KMS-11 (cell line): ENCODE data around the gene IFT22.
"Not testable (repeated sequence)": the region's sequence is repeated elsewhere in the genome, so short reads cannot be mapped to it uniquely, and the experiment has no call there.

Experiments used
- H2AFZ ChIP-seq: fragments of 200-600 bp; sonication (generic); 2 replicates; pipeline ENCODE4 v1.6.1; 2016; ENCODE audit warnings: antibody characterized with exemption, mixed run types, low read depth
- H3K27ac ChIP-seq: fragments of 200-600 bp; sonication (generic); 2 replicates; pipeline ENCODE4 v1.6.1; 2016; ENCODE audit warnings: mild to moderate bottlenecking, mixed run types
- H3K27me3 ChIP-seq: fragments of 200-600 bp; sonication (generic); 2 replicates; pipeline ENCODE4 v1.6.1; 2017; ENCODE audit warnings: mild to moderate bottlenecking, low read depth, mixed run types, moderate library complexity; ENCODE audit not compliant: insufficient read depth
- H3K36me3 ChIP-seq: fragments of 200-600 bp; sonication (generic); 2 replicates; pipeline ENCODE4 v1.6.1; 2017; ENCODE audit warnings: mild to moderate bottlenecking, mixed run types; ENCODE audit not compliant: insufficient read depth
- H3K4me1 ChIP-seq: fragments of 200-600 bp; sonication (generic); 2 replicates; pipeline ENCODE4 v1.6.1; 2016; ENCODE audit warnings: mild to moderate bottlenecking, low read depth, mixed run types; ENCODE audit not compliant: poor library complexity, severe bottlenecking
- H3K4me2 ChIP-seq: fragments of 200-600 bp; sonication (generic); 2 replicates; pipeline ENCODE4 v1.7.0; 2016; ENCODE audit warnings: mild to moderate bottlenecking, mixed run types
- H3K4me3 ChIP-seq: fragments of 200-600 bp; sonication (generic); IDR thresholded peaks from 2 replicates; pipeline ENCODE4 v1.6.1; 2017; ENCODE audit warnings: low read depth, low read length, mixed read lengths; ENCODE audit not compliant: insufficient read depth
- H3K79me2 ChIP-seq: fragments of 200-600 bp; sonication (generic); 2 replicates; pipeline ENCODE4 v1.6.1; 2016; ENCODE audit warnings: low read depth, mixed run types; ENCODE audit not compliant: insufficient read depth
- H3K9ac ChIP-seq: fragments of 200-600 bp; sonication (generic); 2 replicates; pipeline ENCODE4 v1.6.1; 2016; ENCODE audit warnings: mild to moderate bottlenecking, mixed run types
- H4K20me1 ChIP-seq: fragments of 200-600 bp; sonication (generic); 2 replicates; pipeline ENCODE4 v1.6.1; 2016; ENCODE audit warnings: mild to moderate bottlenecking, mixed run types; ENCODE audit not compliant: insufficient read depth
- TF ChIP-seq, protein P1 (sequence below): fragments of 200-600 bp; sonication (generic); conservative IDR thresholded peaks from 2 replicates; pipeline ENCODE4 v1.6.1; 2017; ENCODE audit warnings: low read depth, mild to moderate bottlenecking, antibody characterized with exemption, low read length, moderate library complexity, mixed read lengths

The IFT22 gene

DNA sequence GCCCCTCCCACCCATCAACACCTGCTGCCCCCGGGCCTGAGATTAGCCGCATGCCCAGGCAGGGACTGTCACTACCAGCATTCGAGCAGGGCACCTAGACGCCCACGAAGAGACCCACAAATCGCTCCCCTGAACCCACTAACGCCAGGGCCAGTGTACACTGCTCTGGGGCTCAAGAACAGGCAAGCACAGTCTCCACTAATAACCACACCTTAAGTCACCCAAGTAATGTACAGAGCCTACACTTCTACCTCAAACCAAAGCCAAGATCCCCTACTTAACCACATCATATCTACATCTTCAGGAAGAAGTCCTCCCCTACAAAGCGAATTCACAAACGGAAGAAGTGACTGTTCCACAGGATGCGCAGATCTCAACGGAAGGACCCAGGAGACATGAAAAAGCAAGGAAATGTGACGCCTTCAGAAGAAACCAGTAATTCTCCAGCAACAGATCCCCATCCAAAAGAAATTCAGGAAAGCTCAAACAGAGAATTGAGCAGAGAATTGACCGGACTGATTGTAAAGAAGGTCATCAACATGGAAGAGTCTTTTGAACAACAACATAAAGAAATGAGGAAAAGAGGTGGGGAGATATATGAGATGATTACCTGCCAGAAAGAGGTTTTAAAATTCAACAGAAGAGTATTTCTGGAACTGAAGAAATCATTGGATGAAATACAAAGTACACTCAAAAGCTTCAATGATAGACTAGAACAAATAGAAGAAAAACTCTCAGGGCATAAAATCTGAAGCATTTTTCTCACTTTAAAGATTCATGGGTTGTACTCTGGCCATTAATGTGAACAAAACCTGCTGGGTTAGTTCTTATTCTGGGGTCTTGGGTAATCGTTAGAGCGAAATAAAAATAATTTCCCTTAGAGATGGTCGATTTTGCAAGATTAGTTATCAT lies 20.9 kb downstream of the IFT22 start:
- H3K27ac ChIP-seq: no peak overlapping the region
- no peak overlapping the region for H3K9ac ChIP-seq
- H3K36me3 ChIP-seq: no peaks in the 10 kb centered on the region
- peaks cover 52% of the 10 kb centered on the region for H3K27me3 ChIP-seq
- H4K20me1 ChIP-seq: no peaks in the 10 kb centered on the region
- H3K4me1 ChIP-seq: no peaks in the 10 kb centered on the region
- H2AFZ ChIP-seq: no peak overlapping the region
- no peak overlapping the region for H3K4me3 ChIP-seq
- TF ChIP-seq, protein P1, sequence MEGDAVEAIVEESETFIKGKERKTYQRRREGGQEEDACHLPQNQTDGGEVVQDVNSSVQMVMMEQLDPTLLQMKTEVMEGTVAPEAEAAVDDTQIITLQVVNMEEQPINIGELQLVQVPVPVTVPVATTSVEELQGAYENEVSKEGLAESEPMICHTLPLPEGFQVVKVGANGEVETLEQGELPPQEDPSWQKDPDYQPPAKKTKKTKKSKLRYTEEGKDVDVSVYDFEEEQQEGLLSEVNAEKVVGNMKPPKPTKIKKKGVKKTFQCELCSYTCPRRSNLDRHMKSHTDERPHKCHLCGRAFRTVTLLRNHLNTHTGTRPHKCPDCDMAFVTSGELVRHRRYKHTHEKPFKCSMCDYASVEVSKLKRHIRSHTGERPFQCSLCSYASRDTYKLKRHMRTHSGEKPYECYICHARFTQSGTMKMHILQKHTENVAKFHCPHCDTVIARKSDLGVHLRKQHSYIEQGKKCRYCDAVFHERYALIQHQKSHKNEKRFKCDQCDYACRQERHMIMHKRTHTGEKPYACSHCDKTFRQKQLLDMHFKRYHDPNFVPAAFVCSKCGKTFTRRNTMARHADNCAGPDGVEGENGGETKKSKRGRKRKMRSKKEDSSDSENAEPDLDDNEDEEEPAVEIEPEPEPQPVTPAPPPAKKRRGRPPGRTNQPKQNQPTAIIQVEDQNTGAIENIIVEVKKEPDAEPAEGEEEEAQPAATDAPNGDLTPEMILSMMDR: no peak
- H3K79me2 ChIP-seq: no peaks in the 10 kb centered on the region
- no peak overlapping the region for H3K4me2 ChIP-seq

DNA sequence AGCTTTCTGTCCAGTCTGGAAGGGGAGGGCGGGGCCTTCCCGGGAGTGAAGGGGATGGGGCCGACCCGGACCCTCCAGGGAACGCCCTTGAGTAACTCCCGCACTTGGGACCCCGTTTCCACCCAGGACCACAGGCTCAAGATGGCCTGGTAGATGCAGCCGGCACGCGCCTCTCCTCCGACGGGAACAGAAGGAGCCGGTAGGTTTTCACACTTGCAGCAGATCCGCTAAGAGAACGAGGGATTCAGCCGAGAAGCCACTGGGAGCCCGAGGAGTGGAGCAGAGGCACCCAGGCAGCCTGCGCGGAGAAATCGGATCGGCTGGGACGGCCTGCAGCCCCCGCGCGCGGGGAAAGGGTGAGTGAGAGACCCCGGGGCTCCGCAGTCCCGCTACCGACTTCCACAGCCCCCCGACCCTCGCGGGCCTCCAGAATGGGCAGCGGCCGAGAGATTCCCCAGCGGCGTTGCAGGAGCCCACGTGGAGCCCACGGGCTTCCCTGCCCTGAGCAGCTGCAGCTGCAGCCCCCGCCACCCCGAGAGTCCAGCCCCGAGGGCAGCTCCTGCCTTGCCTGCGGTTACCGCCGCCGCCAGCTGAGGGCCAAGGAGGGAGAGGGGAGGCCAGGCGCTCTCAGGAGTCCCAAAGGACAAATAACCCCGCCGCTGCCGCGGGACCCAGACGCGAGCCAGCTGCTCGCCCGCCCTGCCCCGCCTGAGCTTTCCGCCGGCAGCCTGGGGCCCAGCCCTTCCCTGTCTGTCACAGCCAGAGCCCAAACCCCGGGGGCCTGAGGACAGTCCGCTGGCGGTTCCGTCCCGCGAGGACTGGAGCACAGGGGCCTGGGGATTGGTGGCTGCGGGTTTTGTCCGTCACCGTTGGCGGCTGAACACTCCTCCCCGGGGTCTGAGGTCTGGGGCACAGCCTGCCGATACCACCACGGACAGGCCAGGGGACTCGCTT lies 21.8 kb downstream of the IFT22 start:
- no peak overlapping the region for H3K9ac ChIP-seq
- no peak overlapping the region for H3K4me3 ChIP-seq
- no peaks in the 10 kb centered on the region for H4K20me1 ChIP-seq
- H3K36me3 ChIP-seq: no peaks in the 10 kb centered on the region
- peaks cover 57% of the 10 kb centered on the region for H3K27me3 ChIP-seq
- H3K4me1 ChIP-seq: no peaks in the 10 kb centered on the region
- no peak overlapping the region for H3K4me2 ChIP-seq
- TF ChIP-seq, protein P1: no peak
- H3K27ac ChIP-seq: no peak overlapping the region
- no peak overlapping the region for H2AFZ ChIP-seq
- H3K79me2 ChIP-seq: no peaks in the 10 kb centered on the region

DNA sequence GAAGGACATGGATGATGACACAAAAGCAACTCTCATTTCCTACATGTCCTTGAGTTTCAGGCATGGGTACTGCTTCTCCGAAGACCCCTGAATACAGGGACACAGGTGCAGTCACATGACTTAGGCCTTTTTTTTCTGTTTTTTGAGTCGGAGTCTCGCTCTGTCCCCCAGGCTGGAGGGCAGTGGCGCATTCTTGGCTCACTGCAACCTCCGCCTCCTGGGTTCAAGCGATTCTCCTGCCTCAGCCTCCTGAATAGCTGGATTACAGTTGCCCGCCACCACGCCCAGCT lies 26.8 kb downstream of the IFT22 start:
- no peak overlapping the region for H2AFZ ChIP-seq
- H3K36me3 ChIP-seq: no peaks in the 10 kb centered on the region
- no peak overlapping the region for H3K4me3 ChIP-seq
- H3K9ac ChIP-seq: no peak overlapping the region
- no peaks in the 10 kb centered on the region for H3K4me1 ChIP-seq
- H3K79me2 ChIP-seq: no peaks in the 10 kb centered on the region
- no peaks in the 10 kb centered on the region for H4K20me1 ChIP-seq
- H3K4me2 ChIP-seq: no peak overlapping the region
- TF ChIP-seq, protein P1: no peak
- peaks cover 81% of the 10 kb centered on the region for H3K27me3 ChIP-seq
- no peak overlapping the region for H3K27ac ChIP-seq

DNA sequence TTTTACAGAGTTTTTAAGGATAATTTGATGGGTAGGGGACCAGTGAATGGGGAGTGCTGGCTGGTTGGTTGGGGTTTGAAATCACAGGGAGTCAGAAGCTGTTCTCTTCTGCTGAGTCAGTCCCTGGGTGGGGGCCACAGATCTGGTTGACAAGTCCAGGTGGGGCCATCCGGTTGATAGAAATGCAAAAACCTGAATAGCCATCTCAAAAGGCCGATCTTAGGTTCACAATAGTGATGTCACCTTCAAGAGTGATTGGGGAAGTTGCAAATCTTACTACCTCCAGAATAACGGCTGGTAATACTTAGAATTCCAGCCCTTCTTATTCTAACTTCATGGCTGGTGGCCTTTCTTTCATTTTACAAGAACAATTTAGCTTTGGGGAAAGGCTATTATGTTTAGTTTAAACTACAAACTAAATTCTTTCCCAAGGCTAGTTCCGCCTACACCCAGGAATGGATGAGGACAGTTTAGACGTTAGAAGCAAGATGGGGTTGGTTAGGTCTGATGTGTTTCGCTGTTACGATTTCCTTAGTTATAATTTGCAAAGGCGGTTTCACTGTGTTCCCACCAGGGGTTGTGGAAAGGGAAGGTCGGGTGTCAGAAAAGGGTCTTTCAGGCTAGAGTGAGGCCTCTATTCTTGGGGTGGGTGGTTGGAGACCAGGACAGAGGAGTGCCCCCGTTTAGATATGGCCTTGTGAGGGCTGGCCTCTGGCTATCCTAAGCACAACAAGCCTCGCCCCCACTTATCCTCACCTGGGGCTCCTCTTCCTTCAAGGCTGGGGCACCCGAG lies 27.4 kb downstream of the IFT22 start:
- no peaks in the 10 kb centered on the region for H3K4me1 ChIP-seq
- H4K20me1 ChIP-seq: no peaks in the 10 kb centered on the region
- no peak overlapping the region for H3K4me2 ChIP-seq
- H2AFZ ChIP-seq: no peak overlapping the region
- H3K9ac ChIP-seq: no peak overlapping the region
- H3K27ac ChIP-seq: no peak overlapping the region
- H3K79me2 ChIP-seq: no peaks in the 10 kb centered on the region
- H3K4me3 ChIP-seq: no peak overlapping the region
- no peaks in the 10 kb centered on the region for H3K36me3 ChIP-seq
- peaks cover 77% of the 10 kb centered on the region for H3K27me3 ChIP-seq
- TF ChIP-seq, protein P1: no peak

DNA sequence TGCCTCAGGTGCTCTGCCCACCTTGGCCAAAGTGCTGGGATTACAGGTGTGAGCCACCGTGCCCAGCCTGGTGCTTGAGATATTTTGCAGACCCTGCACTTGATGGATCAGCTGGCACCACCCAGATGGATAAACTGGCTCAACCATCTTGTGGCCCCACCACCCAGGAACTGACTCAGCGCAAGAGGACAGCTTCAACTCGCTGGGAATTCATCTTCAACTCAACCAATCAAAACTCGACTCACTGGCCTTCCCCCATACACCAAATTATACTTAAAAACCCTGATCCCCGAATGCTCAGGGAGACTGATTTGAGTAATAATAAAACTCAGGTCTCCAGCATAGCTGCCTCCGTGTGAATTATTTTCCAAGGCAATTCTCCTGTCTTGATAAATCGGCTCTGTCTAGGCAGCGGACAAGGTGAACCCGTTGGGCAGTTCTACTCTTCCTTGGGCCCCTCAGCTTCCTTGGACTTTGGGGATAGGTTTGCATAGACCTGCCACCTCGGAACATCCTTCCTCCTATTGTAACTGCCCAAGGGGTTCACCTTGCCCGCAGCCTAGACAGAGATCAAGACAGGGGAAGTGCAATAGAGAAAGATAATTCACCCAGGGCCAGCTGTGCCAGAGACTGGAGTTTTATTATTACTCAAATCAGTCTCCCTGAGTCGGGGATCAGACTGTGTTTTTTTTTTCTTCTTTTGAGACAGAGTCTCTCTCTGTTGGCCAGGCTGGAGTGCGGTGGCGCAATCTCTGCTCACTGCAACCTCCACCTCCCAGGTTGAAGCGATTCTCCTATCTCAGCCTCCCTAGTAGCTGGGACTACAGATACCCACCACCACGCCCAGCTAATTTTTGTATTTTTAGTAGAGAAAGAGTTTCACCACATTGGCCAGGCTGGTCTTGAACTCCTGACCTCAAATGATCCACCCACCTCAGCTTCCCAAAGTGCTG lies 28.3 kb downstream of the IFT22 start:
- not testable (repeated sequence) for H3K27ac ChIP-seq
- H3K27me3 ChIP-seq: peaks cover 76% of the 10 kb centered on the region

DNA sequence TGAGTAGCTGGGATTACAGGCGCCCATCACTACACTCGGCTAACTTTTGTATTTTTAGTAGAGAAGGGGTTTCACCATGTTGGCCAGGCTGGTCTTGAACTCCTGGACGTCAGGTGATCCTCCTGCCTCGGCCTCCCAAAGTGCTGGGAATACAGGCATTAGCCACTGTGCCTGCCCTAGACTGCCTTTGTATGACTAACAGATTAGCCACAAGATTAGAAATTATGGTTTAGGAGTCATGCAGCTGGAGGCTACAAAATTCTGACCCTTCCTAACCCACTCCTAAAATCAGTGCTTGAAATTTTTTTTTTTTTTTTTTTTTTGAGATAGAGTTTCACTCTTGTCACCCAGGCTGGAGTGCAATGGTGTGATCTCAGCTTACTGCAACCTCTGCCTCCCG lies 29.0 kb downstream of the IFT22 start:
- not testable (repeated sequence) for H3K27ac ChIP-seq

More for the DNA sequence above, 28.3 kb downstream of the IFT22 start:
- H3K79me2 ChIP-seq, H4K20me1 ChIP-seq, H3K36me3 ChIP-seq, H3K9ac ChIP-seq, H3K4me1 ChIP-seq, H3K4me3 ChIP-seq, H2AFZ ChIP-seq, H3K4me2 ChIP-seq: not testable (repeated sequence)

More for the DNA sequence above, 29.0 kb downstream of the IFT22 start:
- H3K79me2 ChIP-seq, H3K4me1 ChIP-seq, H3K4me3 ChIP-seq, H4K20me1 ChIP-seq, H3K36me3 ChIP-seq, H3K4me2 ChIP-seq, H3K9ac ChIP-seq, H2AFZ ChIP-seq: not testable (repeated sequence)
- peaks cover 76% of the 10 kb centered on the region for H3K27me3 ChIP-seq
